HepG2 (cell line): Measurements from ENCODE around the gene TMEM107. TPM values are rescaled to one million over a fixed set of nuclear protein-coding genes. Genes with fewer than 3 reads are reported as not detected.
A peak's percentile ranks its signal among the peaks of the same experiment; 100 is the strongest.

Experiments used
- ARNT ChIP-seq: fragments of 450-650 bp; IDR thresholded peaks from 2 replicates; pipeline ENCODE4 v1.6.1; 2017
- CHD4 ChIP-seq: fragments of 200-600 bp; sonication (generic); IDR thresholded peaks from 2 replicates; pipeline ENCODE4 v1.7.0; 2017; ENCODE audit warnings: mild to moderate bottlenecking, low read length, borderline replicate concordance
- CREM ChIP-seq, 2 experiments: sonication (generic) in 1 of 2; formaldehyde crosslinking in 1 of 2; IDR thresholded peaks; 2 replicates each; pipeline versions ENCODE4 v1.4.0 to v1.6.1; 2016 to 2020; ENCODE audit warnings: antibody characterized with exemption in 1 of 2, mild to moderate bottlenecking in 1 of 2, missing genetic modification reagents in 1 of 2
- DR1 ChIP-seq: sonication (generic); formaldehyde crosslinking; IDR thresholded peaks from 2 replicates; pipeline ENCODE4 v1.8.0; 2021; ENCODE audit warnings: mild to moderate bottlenecking, missing genetic modification reagents, inconsistent platforms
- ESRRA ChIP-seq: sonication (generic); formaldehyde crosslinking; IDR thresholded peaks from 2 replicates; pipeline ENCODE4 v1.5.1; 2020; ENCODE audit warnings: mild to moderate bottlenecking, low read depth, missing genetic modification reagents
- KAT2B ChIP-seq: fragments of 150-350 bp; IDR thresholded peaks from 2 replicates; pipeline ENCODE4 v1.6.1; 2014; ENCODE audit warnings: low read depth, low read length, borderline replicate concordance
- KAT8 ChIP-seq: IDR thresholded peaks from 2 replicates; pipeline ENCODE4 v1.6.1; 2016; ENCODE audit warnings: missing genetic modification reagents, missing compliant biosample characterization
- KLF12 ChIP-seq: sonication (generic); formaldehyde crosslinking; IDR thresholded peaks from 2 replicates; pipeline ENCODE4 v1.4.0; 2020; ENCODE audit warnings: missing genetic modification reagents, borderline replicate concordance
- PPARG ChIP-seq: conservative IDR thresholded peaks from 2 replicates; pipeline ENCODE4 v1.6.1; 2016; ENCODE audit warnings: missing biosample characterization, missing genetic modification reagents
- ZBTB25 ChIP-seq: IDR thresholded peaks from 2 replicates; pipeline ENCODE4 v1.6.1; 2018; ENCODE audit warnings: missing genetic modification reagents
- ZNF143 ChIP-seq: sonication (generic); formaldehyde crosslinking; IDR thresholded peaks from 2 replicates; pipeline ENCODE4 v1.4.0; 2020; ENCODE audit warnings: missing genetic modification reagents
- ZNF317 ChIP-seq: sonication (generic); formaldehyde crosslinking; IDR thresholded peaks from 2 replicates; pipeline ENCODE4 v1.5.0; 2020; ENCODE audit warnings: mild to moderate bottlenecking, missing genetic modification reagents
- ZNF333 ChIP-seq: sonication (generic); formaldehyde crosslinking; IDR thresholded peaks from 2 replicates; pipeline ENCODE4 v1.4.0; 2020; ENCODE audit warnings: mild to moderate bottlenecking, missing genetic modification reagents, borderline replicate concordance
- ZNF383 ChIP-seq: sonication (generic); formaldehyde crosslinking; IDR thresholded peaks from 2 replicates; pipeline ENCODE4 v1.4.0; 2020; ENCODE audit warnings: missing genetic modification reagents, mild to moderate bottlenecking, borderline replicate concordance
- ZNF546 ChIP-seq: sonication (generic); formaldehyde crosslinking; conservative IDR thresholded peaks from 2 replicates; pipeline ENCODE4 v1.8.1; 2023; ENCODE audit warnings: mild to moderate bottlenecking, missing genetic modification reagents
- ZNF589 ChIP-seq: sonication (generic); formaldehyde crosslinking; conservative IDR thresholded peaks from 2 replicates; pipeline ENCODE4 v1.8.0; 2022; ENCODE audit warnings: mild to moderate bottlenecking, moderate library complexity, missing genetic modification reagents
- ZNF678 ChIP-seq: sonication (generic); formaldehyde crosslinking; IDR thresholded peaks from 2 replicates; pipeline ENCODE4 v1.4.0; 2020; ENCODE audit warnings: mild to moderate bottlenecking, missing genetic modification reagents
- ZNF772 ChIP-seq: sonication (generic); formaldehyde crosslinking; IDR thresholded peaks from 2 replicates; pipeline ENCODE4 v1.5.0; 2020; ENCODE audit warnings: mild to moderate bottlenecking, missing genetic modification reagents
- ZNF879 ChIP-seq: sonication (generic); formaldehyde crosslinking; IDR thresholded peaks from 2 replicates; pipeline ENCODE4 v1.8.1; 2023; ENCODE audit warnings: missing genetic modification reagents
- ZSCAN21 ChIP-seq: sonication (generic); formaldehyde crosslinking; IDR thresholded peaks from 2 replicates; pipeline ENCODE4 v1.8.0; 2022; ENCODE audit warnings: mild to moderate bottlenecking, missing genetic modification reagents, moderate library complexity, borderline replicate concordance
- polyA plus RNA-seq, 8 experiments: library from polyadenylated mRNA; depleted of rRNA in 3 of 8; stranded (reverse) in 7 of 8; unstranded in 1 of 8; fragments of >200 nt; fragmentation: Illumina TruSeq in 4 of 8; extraction: Trizol in 4 of 8; gene quantifications; 2 replicates each; pipeline versions ENCODE4 v1.2.1 to v1.2.3, GENCODE V29; 2011 to 2016; ENCODE audit warnings: low read depth in 4 of 8, missing spikeins in 1 of 8, mixed read lengths in 1 of 8; ENCODE audit not compliant: insufficient read depth in 1 of 8
- total RNA-seq, 5 experiments: library from RNA; depleted of rRNA; stranded (reverse); fragments of >200 nt; fragmentation: Illumina TruSeq; extraction: Trizol; gene quantifications; 2 replicates each; pipeline ENCODE4 v1.2.3, GENCODE V29; 2016; ENCODE audit warnings: low read depth in 1 of 5
- TF ChIP-seq, protein P1 (sequence below): sonication (generic); formaldehyde crosslinking; IDR thresholded peaks from 2 replicates; pipeline ENCODE4 v1.4.0; 2020; ENCODE audit warnings: mild to moderate bottlenecking, missing genetic modification reagents
- TF ChIP-seq, protein P2 (sequence below): sonication (generic); formaldehyde crosslinking; IDR thresholded peaks from 2 replicates; pipeline ENCODE4 v1.4.0; 2020; ENCODE audit warnings: missing genetic modification reagents
- TF ChIP-seq, protein P3 (sequence below): sonication (generic); formaldehyde crosslinking; IDR thresholded peaks from 2 replicates; pipeline ENCODE4 v1.4.0; 2020; ENCODE audit warnings: mild to moderate bottlenecking, missing genetic modification reagents

Gene TMEM107
- total and polyA plus RNA-seq, 2 of the 13 experiments (the other 11 are each of a cell fraction or from before 2014, with no cell fraction given): 7.2 to 15.3 TPM

- TF ChIP-seq, protein P1, sequence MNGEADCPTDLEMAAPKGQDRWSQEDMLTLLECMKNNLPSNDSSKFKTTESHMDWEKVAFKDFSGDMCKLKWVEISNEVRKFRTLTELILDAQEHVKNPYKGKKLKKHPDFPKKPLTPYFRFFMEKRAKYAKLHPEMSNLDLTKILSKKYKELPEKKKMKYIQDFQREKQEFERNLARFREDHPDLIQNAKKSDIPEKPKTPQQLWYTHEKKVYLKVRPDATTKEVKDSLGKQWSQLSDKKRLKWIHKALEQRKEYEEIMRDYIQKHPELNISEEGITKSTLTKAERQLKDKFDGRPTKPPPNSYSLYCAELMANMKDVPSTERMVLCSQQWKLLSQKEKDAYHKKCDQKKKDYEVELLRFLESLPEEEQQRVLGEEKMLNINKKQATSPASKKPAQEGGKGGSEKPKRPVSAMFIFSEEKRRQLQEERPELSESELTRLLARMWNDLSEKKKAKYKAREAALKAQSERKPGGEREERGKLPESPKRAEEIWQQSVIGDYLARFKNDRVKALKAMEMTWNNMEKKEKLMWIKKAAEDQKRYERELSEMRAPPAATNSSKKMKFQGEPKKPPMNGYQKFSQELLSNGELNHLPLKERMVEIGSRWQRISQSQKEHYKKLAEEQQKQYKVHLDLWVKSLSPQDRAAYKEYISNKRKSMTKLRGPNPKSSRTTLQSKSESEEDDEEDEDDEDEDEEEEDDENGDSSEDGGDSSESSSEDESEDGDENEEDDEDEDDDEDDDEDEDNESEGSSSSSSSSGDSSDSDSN (CRISPR knock-in tag): peak; percentile 56; the same call in 1 of the 2 replicates
- TF ChIP-seq ZNF772 (CRISPR knock-in tag) (peak; percentile 26), CREM (IDR thresholded peaks at IDR 0.05) (no peak), CREM (CRISPR knock-in tag; IDR thresholded peaks at IDR 0.05) (no peak), KAT8 (CRISPR knock-in tag) (peak; percentile 29; the same call in 1 of the 2 replicates), ZNF879 (CRISPR knock-in tag) (peak; percentile 81), ZNF333 (CRISPR knock-in tag) (peak; percentile 82; the same call in 1 of the 2 replicates), PPARG (CRISPR knock-in tag) (no peak; the same call in none of the 2 replicates), ZNF383 (no peak), KLF12 (CRISPR knock-in tag) (peak; percentile 44; the same call in 1 of the 2 replicates), KAT2B (no peak), ZNF589 (CRISPR knock-in tag) (no peak), ZNF546 (peak; percentile 80), ESRRA (CRISPR knock-in tag) (peak; percentile 25; the same call in 1 of the 2 replicates), ZSCAN21 (CRISPR knock-in tag) (peak; percentile 45; the same call in 1 of the 2 replicates), ZBTB25 (CRISPR knock-in tag) (peak; percentile 11), DR1 (CRISPR knock-in tag) (no peak; the same call in 1 of the 2 replicates), ARNT (no peak), ZNF317 (CRISPR knock-in tag) (peak; percentile 70), CHD4 (0 out of 2 replicates have a peak, but pooled peaks have one; percentile 48), ZNF678 (CRISPR knock-in tag) (no peak), ZNF143 (CRISPR knock-in tag) (peak; percentile 57; the same call in 1 of the 2 replicates)
- TF ChIP-seq, protein P2, sequence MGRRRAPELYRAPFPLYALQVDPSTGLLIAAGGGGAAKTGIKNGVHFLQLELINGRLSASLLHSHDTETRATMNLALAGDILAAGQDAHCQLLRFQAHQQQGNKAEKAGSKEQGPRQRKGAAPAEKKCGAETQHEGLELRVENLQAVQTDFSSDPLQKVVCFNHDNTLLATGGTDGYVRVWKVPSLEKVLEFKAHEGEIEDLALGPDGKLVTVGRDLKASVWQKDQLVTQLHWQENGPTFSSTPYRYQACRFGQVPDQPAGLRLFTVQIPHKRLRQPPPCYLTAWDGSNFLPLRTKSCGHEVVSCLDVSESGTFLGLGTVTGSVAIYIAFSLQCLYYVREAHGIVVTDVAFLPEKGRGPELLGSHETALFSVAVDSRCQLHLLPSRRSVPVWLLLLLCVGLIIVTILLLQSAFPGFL (CRISPR knock-in tag): 0 out of 2 replicates have a peak, but pooled peaks have one; percentile 40
- TF ChIP-seq, protein P3, sequence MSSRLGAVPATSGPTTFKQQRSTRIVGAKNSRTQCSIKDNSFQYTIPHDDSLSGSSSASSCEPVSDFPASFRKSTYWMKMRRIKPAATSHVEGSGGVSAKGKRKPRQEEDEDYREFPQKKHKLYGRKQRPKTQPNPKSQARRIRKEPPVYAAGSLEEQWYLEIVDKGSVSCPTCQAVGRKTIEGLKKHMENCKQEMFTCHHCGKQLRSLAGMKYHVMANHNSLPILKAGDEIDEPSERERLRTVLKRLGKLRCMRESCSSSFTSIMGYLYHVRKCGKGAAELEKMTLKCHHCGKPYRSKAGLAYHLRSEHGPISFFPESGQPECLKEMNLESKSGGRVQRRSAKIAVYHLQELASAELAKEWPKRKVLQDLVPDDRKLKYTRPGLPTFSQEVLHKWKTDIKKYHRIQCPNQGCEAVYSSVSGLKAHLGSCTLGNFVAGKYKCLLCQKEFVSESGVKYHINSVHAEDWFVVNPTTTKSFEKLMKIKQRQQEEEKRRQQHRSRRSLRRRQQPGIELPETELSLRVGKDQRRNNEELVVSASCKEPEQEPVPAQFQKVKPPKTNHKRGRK (CRISPR knock-in tag): no peak
Measured at GRCh38 chr17:8186787-8187516, 10.8 kb upstream of the TMEM107 start (continued).
